HepG2 (cell line): Measurements from ENCODE around the gene SGTB. TPM values are rescaled to one million over a fixed set of nuclear protein-coding genes. Genes with fewer than 3 reads are reported as not detected.

ENCODE experiments used
- CREB1 ChIP-seq, 2 experiments: fragments of 450-650 bp in 1 of 2; IDR thresholded peaks; 2 replicates each; pipeline ENCODE4 v1.6.1; 2016 to 2017; ENCODE audit warnings: control low read depth in 1 of 2, mild to moderate bottlenecking in 1 of 2, missing compliant biosample characterization in 1 of 2, missing genetic modification characterization in 1 of 2
- MEIS1 ChIP-seq: sonication (generic); formaldehyde crosslinking; IDR thresholded peaks from 2 replicates; pipeline ENCODE4 v1.9.0; 2021; ENCODE audit warnings: mild to moderate bottlenecking, missing genetic modification reagents, moderate library complexity, borderline replicate concordance
- USF2 ChIP-seq, 2 experiments: sonication (generic) in 1 of 2; formaldehyde crosslinking in 1 of 2; IDR thresholded peaks; 2 replicates each; pipeline versions ENCODE4 v1.5.1 to v1.6.1; 2011 to 2020; ENCODE audit warnings: borderline replicate concordance in 1 of 2, low read depth in 1 of 2, low read length in 1 of 2, mild to moderate bottlenecking in 1 of 2, missing genetic modification reagents in 1 of 2, moderate library complexity in 1 of 2
- ZMYM4 ChIP-seq: sonication (generic); formaldehyde crosslinking; IDR thresholded peaks from 2 replicates; pipeline ENCODE4 v1.8.1; 2023; ENCODE audit warnings: mild to moderate bottlenecking, missing genetic modification reagents
- ZNF343 ChIP-seq: sonication (generic); formaldehyde crosslinking; IDR thresholded peaks from 2 replicates; pipeline ENCODE4 v1.4.0; 2020; ENCODE audit warnings: mild to moderate bottlenecking, missing genetic modification reagents
- polyA plus RNA-seq, 8 experiments: library from polyadenylated mRNA; depleted of rRNA in 3 of 8; stranded (reverse) in 7 of 8; unstranded in 1 of 8; fragments of >200 nt; fragmentation: Illumina TruSeq in 4 of 8; extraction: Trizol in 4 of 8; gene quantifications; 2 replicates each; pipeline versions ENCODE4 v1.2.1 to v1.2.3, GENCODE V29; 2011 to 2016; ENCODE audit warnings: low read depth in 4 of 8, missing spikeins in 1 of 8, mixed read lengths in 1 of 8; ENCODE audit not compliant: insufficient read depth in 1 of 8
- total RNA-seq, 5 experiments: library from RNA; depleted of rRNA; stranded (reverse); fragments of >200 nt; fragmentation: Illumina TruSeq; extraction: Trizol; gene quantifications; 2 replicates each; pipeline ENCODE4 v1.2.3, GENCODE V29; 2016; ENCODE audit warnings: low read depth in 1 of 5
- TF ChIP-seq, protein P1 (sequence below), 2 experiments: sonication (generic) in 1 of 2; formaldehyde crosslinking in 1 of 2; IDR thresholded peaks; 2 replicates each; pipeline versions ENCODE4 v1.4.0 to v1.6.1; 2016 to 2020; ENCODE audit warnings: borderline replicate concordance in 1 of 2, low read depth in 1 of 2, mild to moderate bottlenecking in 1 of 2, missing genetic modification reagents in 1 of 2
- TF ChIP-seq, protein P2 (sequence below): sonication (generic); formaldehyde crosslinking; IDR thresholded peaks from 2 replicates; pipeline ENCODE4 v1.4.0; 2020; ENCODE audit warnings: missing genetic modification reagents, mild to moderate bottlenecking, borderline replicate concordance

Gene SGTB
- total and polyA plus RNA-seq, 2 of the 13 experiments (the other 11 are each of a cell fraction or from before 2014, with no cell fraction given): 5.2 to 11.2 TPM

DNA sequence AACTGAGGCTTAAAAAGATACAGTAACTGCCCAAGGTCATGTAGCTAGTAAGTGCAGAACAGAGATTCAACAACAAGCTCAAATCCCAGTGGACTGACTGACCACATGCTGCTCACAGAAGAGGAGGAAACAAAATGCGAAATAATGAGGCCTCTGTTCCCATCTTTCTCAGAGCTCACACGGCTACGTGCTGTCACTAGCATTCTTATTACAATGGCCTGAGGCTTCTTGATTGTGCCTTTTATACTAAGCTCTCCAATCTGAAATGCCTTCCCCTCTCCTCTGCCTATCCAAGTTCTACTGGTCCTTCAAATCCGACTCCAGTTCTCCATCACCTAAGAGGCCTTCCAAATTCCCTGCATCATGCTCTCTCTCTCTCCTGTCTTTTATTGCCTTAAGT lies 26.0 kb downstream of the SGTB start (continued):
- no peak for TF ChIP-seq USF2 (IDR thresholded peaks at IDR 0.05; ENCODE audit: low read depth, low read length)
- no peak for TF ChIP-seq USF2 (CRISPR knock-in tag; IDR thresholded peaks at IDR 0.05; ENCODE audit: borderline replicate concordance)
- no peak for TF ChIP-seq CREB1 (IDR thresholded peaks at IDR 0.05)
- no peak for TF ChIP-seq CREB1 (CRISPR knock-in tag; IDR thresholded peaks at IDR 0.05)
- TF ChIP-seq MEIS1: no peak
- no peak for TF ChIP-seq ZNF343 (CRISPR knock-in tag)
- TF ChIP-seq ZMYM4: no peak
- TF ChIP-seq, protein P1, sequence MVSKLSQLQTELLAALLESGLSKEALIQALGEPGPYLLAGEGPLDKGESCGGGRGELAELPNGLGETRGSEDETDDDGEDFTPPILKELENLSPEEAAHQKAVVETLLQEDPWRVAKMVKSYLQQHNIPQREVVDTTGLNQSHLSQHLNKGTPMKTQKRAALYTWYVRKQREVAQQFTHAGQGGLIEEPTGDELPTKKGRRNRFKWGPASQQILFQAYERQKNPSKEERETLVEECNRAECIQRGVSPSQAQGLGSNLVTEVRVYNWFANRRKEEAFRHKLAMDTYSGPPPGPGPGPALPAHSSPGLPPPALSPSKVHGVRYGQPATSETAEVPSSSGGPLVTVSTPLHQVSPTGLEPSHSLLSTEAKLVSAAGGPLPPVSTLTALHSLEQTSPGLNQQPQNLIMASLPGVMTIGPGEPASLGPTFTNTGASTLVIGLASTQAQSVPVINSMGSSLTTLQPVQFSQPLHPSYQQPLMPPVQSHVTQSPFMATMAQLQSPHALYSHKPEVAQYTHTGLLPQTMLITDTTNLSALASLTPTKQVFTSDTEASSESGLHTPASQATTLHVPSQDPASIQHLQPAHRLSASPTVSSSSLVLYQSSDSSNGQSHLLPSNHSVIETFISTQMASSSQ (IDR thresholded peaks at IDR 0.05; ENCODE audit: low read depth): no peak
- TF ChIP-seq, protein P1 (CRISPR knock-in tag; IDR thresholded peaks at IDR 0.05; ENCODE audit: borderline replicate concordance): no peak
- TF ChIP-seq, protein P2, sequence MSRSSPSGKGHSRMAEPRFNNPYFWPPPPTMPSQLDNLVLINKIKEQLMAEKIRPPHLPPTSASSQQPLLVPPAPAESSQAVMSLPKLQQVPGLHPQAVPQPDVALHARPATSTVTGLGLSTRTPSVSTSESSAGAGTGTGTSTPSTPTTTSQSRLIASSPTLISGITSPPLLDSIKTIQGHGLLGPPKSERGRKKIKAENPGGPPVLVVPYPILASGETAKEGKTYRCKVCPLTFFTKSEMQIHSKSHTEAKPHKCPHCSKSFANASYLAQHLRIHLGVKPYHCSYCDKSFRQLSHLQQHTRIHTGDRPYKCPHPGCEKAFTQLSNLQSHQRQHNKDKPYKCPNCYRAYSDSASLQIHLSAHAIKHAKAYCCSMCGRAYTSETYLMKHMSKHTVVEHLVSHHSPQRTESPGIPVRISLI: no peak
